Measurements from ENCODE around the gene NHS. TPM values are rescaled to one million over a fixed set of nuclear protein-coding genes. Genes with fewer than 3 reads are reported as not detected.
A peak's percentile ranks its signal among the peaks of the same experiment; 100 is the strongest.

NHS gene
- total RNA-seq, 1 donor from 2014 or later = 2.5 TPM

DNA sequence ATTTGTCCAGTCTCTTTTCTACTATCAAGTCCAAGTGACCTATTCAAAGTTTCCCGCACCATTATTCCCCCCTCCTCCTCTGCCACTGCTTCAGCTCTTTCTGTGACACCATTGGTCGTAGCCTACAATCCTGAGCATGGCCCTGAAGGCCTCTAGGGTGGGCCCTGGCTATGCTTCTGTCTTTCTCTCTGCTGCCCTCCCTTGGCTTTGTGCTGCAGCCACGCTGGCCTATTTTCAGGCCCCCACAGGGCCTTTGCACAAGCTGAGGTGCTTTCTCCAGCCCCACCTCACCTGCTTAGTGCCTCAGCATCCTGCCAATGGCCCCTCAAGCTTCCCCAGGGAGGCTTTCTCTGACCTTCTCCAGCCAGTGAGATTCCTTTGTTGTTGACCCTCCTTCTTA, 156.5 kb downstream of the NHS start:
- no peaks in the 10 kb centered on the region for H3K27me3 ChIP-seq
- TF ChIP-seq, protein P1, sequence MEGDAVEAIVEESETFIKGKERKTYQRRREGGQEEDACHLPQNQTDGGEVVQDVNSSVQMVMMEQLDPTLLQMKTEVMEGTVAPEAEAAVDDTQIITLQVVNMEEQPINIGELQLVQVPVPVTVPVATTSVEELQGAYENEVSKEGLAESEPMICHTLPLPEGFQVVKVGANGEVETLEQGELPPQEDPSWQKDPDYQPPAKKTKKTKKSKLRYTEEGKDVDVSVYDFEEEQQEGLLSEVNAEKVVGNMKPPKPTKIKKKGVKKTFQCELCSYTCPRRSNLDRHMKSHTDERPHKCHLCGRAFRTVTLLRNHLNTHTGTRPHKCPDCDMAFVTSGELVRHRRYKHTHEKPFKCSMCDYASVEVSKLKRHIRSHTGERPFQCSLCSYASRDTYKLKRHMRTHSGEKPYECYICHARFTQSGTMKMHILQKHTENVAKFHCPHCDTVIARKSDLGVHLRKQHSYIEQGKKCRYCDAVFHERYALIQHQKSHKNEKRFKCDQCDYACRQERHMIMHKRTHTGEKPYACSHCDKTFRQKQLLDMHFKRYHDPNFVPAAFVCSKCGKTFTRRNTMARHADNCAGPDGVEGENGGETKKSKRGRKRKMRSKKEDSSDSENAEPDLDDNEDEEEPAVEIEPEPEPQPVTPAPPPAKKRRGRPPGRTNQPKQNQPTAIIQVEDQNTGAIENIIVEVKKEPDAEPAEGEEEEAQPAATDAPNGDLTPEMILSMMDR (IDR thresholded peaks at IDR 0.05) = no peak
- intact Hi-C loops (cut with DNase I) = no loop called here
- H3K9me3 ChIP-seq = no peaks in the 10 kb centered on the region
- ATAC-seq (no peak), DNase-seq (no peak)
- H3K4me1 ChIP-seq = peaks cover 20% of the 10 kb centered on the region
- no peak overlapping the region for H3K4me3 ChIP-seq
- H3K27ac ChIP-seq = no peak overlapping the region
- no peaks in the 10 kb centered on the region for H3K36me3 ChIP-seq

DNA sequence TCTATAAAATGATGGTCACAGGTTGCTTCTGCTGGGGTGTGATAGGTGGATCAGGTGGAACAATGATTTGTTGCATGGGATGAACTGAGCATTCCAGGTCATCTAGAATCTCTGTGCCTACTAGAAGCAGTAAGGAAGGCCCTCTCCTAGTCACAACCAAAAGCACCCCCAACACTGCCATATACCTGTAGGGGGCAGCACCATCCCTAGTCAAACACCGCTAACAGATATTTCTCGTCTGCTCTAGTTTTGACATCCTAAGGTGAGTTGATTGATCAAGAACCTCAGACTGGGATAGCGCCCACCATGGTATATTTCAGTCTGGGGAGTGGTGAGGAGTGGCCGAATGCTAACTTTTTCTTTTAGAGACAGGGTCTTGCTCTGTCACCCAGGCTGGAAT, 160.2 kb downstream of the NHS start:
- TF ChIP-seq, protein P1 (IDR thresholded peaks at IDR 0.05) = peak; percentile 39
- intact Hi-C loops (cut with DNase I) = no loop called here

DNA sequence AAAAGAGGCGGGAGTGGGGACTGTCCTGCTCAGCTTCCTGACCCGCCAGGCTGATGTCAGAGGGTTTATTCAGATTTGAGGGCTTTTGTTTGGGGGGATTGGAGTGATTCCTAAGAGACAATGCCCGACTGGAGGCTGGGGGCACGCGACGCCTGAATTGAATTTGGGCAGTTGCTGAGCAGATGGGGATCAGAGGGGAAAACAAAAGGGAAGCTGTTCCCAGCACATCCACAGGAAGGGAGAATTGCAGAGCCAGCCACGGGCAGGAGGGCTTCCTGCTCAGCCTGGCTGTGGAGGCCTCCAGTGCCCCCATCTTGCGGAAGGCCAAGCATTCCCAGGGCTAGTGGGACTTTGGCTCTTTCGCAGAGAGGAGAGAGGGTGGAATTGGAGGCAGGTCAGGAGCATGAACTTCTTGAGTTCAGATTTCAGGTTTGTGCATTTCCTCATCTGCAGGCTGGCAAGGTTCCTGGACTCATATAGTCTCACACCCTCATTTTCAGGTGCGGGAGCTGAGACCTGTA, 162.8 kb downstream of the NHS start:
- no peak for ATAC-seq

More for the DNA sequence above, 160.2 kb downstream of the NHS start:
- H3K4me1 ChIP-seq = no peaks in the 10 kb centered on the region
- DNase-seq = no peak
- no peak overlapping the region for H3K27ac ChIP-seq
- H3K9me3 ChIP-seq = no peaks in the 10 kb centered on the region
- no peaks in the 10 kb centered on the region for H3K27me3 ChIP-seq
- no peak overlapping the region for H3K4me3 ChIP-seq
- no peaks in the 10 kb centered on the region for H3K36me3 ChIP-seq
- peak; percentile 77 for ATAC-seq

DNA sequence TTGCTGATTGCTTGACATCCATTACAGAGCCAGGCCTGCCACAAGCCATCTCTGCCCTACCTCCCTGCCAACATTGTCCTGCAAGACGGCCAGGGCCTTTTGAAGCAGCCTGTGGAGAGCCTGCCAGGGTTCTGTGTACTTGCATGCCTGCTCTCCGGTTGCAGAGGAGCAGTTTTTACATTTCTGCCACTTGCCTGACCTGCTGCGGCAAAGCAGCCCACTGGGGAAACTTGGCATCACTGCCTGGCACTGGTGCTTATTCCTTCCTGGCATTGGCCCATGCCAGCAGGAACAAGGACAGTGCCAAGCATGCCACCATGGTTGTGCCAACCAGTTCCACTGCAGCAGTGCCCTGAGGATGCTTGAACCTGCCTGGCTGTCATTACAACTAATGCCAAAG, 167.1 kb downstream of the NHS start:
- intact Hi-C loops (cut with DNase I) = no loop called here
- no peaks in the 10 kb centered on the region for H3K36me3 ChIP-seq
- no peak overlapping the region for H3K4me3 ChIP-seq
- TF ChIP-seq, protein P1 (IDR thresholded peaks at IDR 0.05) = no peak
- no peaks in the 10 kb centered on the region for H3K4me1 ChIP-seq
- no peak for ATAC-seq
- no peaks in the 10 kb centered on the region for H3K9me3 ChIP-seq
- no peak for DNase-seq
- no peaks in the 10 kb centered on the region for H3K27me3 ChIP-seq
- no peak overlapping the region for H3K27ac ChIP-seq

More for the DNA sequence above, 162.8 kb downstream of the NHS start:
- Histone ChIP-seq H3K9me3 (no peaks in the 10 kb centered on the region), H3K4me3 (no peak overlapping the region), H3K27me3 (no peaks in the 10 kb centered on the region), H3K27ac (no peak overlapping the region), H3K36me3 (no peaks in the 10 kb centered on the region), H3K4me1 (no peaks in the 10 kb centered on the region)
- intact Hi-C loops (cut with DNase I) = no loop called here
- no peak for DNase-seq
- TF ChIP-seq, protein P1 (IDR thresholded peaks at IDR 0.05) = no peak

DNA sequence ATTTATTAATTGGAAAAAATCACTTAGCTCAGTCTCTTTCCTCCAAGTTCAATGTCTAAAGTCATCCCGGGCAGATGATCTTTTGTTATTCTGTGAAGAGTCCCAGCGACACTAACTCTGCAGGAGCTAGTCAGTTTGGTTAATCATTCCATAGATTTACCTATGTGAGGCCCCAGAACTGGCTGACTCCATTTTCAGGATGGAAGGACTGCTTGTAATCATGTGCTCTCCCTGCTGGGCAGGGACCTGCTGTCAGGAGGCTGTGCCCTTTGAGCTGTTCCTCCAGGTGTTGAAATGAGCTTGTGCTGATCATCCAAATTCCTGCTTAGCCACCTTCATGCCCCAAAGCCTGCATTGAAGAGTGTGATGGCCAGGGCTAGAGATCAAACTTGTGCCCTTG, 169.8 kb downstream of the NHS start:
- H3K36me3 ChIP-seq = no peaks in the 10 kb centered on the region
- H3K27ac ChIP-seq = no peak overlapping the region
- intact Hi-C loops (cut with DNase I) = no loop called here
- H3K9me3 ChIP-seq = no peaks in the 10 kb centered on the region
- H3K4me1 ChIP-seq = no peaks in the 10 kb centered on the region
- ATAC-seq (no peak), DNase-seq (no peak)
- TF ChIP-seq, protein P1 (IDR thresholded peaks at IDR 0.05) = no peak
- H3K27me3 ChIP-seq = no peaks in the 10 kb centered on the region
- no peak overlapping the region for H3K4me3 ChIP-seq

DNA sequence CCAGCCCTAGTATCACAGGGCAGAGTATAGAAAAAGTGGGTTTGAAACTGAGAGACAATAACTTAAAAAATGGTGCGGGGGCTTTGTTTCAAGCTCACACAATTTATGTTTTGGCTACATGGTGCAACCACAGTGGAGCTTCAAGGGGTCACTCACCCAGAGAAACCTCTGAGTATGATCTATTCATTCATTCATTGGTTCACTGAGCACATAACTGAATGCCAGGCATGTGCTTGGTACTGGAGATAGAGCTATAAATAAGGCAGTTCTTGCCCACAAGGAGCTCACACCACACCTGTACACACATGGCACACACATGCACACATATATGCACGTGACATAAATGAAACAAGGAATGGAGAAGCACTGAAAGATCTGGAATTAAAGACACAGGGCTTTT, 171.4 kb downstream of the NHS start:
- Histone ChIP-seq H3K27ac (no peak overlapping the region), H3K27me3 (no peaks in the 10 kb centered on the region), H3K4me3 (no peak overlapping the region), H3K9me3 (no peaks in the 10 kb centered on the region), H3K36me3 (no peaks in the 10 kb centered on the region), H3K4me1 (no peaks in the 10 kb centered on the region)
- DNase-seq = no peak
- ATAC-seq = no peak
- intact Hi-C loops (cut with DNase I) = no loop called here
- TF ChIP-seq, protein P1 (IDR thresholded peaks at IDR 0.05) = no peak

Data from upper lobe of right lung (tissue), 1 donor.